ENCODE results near the gene PDE1C.

Gene PDE1C

DNA sequence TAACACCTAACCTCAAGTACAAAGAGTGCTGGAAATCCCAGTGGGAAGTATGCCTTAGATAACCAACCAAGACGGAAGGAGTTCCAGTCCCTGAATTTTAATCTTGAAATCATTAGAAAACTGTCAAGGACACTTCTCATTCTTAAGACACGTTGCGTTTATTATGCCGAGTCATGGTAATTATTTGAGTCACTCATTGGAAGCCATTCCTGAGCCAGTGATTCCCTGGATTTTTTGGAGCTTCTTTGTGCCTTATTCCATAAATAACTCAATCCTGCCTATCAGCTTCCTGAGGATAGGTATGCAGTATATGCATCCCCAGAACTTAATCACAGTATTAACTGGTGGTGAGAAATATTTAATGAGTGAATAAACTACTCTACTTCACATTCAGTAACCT, 305.7 kb downstream of the PDE1C start:
- no CpG with 5 or more reads among the region's 4 CpGs for WGBS (ENCODE audit: extremely low coverage, insufficient coverage, insufficient read length)

DNA sequence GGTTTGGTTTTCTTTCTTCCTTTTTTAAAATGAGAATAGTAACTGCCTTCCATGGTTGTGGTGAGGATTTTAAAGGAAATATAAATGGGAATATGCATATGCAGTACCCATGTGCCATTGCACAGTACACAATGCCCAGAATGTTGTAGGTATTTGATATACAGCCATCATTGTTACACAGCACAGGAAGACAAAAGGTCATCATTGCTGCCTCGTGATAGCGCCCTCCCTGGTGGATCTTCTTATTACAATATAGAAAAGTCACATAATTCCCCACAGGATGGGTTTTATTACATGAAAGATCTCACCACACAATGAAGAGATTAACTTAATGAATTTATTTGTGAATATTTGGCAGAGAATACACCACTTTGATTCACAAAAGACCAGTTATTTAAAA, 306.7 kb downstream of the PDE1C start:
- no peak overlapping the region for H3K4ac ChIP-seq (ENCODE audit: low read depth, low read length)
- H3K14ac ChIP-seq (ENCODE audit: low read length), result no peak overlapping the region
- H4K12ac ChIP-seq (ENCODE audit: low read depth, low read length), result no peak overlapping the region
- DNase-seq, result no peak
- H4K8ac ChIP-seq (ENCODE audit: low read depth, low read length), result no peak overlapping the region
- no CpG with 5 or more reads among the region's 2 CpGs for WGBS (ENCODE audit: extremely low coverage, insufficient coverage, insufficient read length)
- no peaks in the 10 kb centered on the region for H3K4me1 ChIP-seq (ENCODE audit: control insufficient read depth in 1 of 2, insufficient read depth in 2 of 2, low read length in 2 of 2)
- H2BK5ac ChIP-seq (ENCODE audit: low read depth, low read length, poor library complexity), result no peak overlapping the region
- H2BK120ac ChIP-seq (ENCODE audit: insufficient read depth, low read length, poor library complexity), result no peak overlapping the region
- no peaks in the 10 kb centered on the region for H3K9me3 ChIP-seq (ENCODE audit: insufficient read depth, low read depth, low read length)
- H3K79me1 ChIP-seq (ENCODE audit: low read length), result no peaks in the 10 kb centered on the region
- H3K27ac ChIP-seq (ENCODE audit: low read depth, low read length), result no peak overlapping the region
- no peak overlapping the region for H3K4me2 ChIP-seq (ENCODE audit: low read length)
- no peak overlapping the region for H3K23ac ChIP-seq (ENCODE audit: low read length)
- no peak overlapping the region for H4K91ac ChIP-seq (ENCODE audit: low read depth, low read length)
- no peak overlapping the region for H3K4me3 ChIP-seq (ENCODE audit: low read depth, low read length)
- H3K36me3 ChIP-seq (ENCODE audit: control insufficient read depth in 1 of 2, insufficient read depth in 2 of 2, low read length in 2 of 2), result no peaks in the 10 kb centered on the region
- no peaks in the 10 kb centered on the region for H3K27me3 ChIP-seq (ENCODE audit: insufficient read depth, low read length)
- H3K9ac ChIP-seq (ENCODE audit: low read length), result no peak overlapping the region
- no peak overlapping the region for H2AK5ac ChIP-seq (ENCODE audit: low read length)
- H2BK12ac ChIP-seq (ENCODE audit: low read length), result no peak overlapping the region
- H3K79me2 ChIP-seq (ENCODE audit: control insufficient read depth, insufficient read depth, low read length, poor library complexity), result no peaks in the 10 kb centered on the region
- H2AFZ ChIP-seq (ENCODE audit: insufficient read depth, low read length, poor library complexity), result no peak overlapping the region
- H3K18ac ChIP-seq (ENCODE audit: low read length), result no peak overlapping the region

More for the DNA sequence above, 305.7 kb downstream of the PDE1C start:
- Histone ChIP-seq H3K27me3 (ENCODE audit: insufficient read depth, low read length) (no peaks in the 10 kb centered on the region), H3K79me2 (ENCODE audit: control insufficient read depth, insufficient read depth, low read length, poor library complexity) (no peaks in the 10 kb centered on the region), H3K14ac (ENCODE audit: low read length) (no peak overlapping the region), H3K9ac (ENCODE audit: low read length) (no peak overlapping the region), H2BK5ac (ENCODE audit: low read depth, low read length, poor library complexity) (no peak overlapping the region), H3K4me3 (ENCODE audit: low read depth, low read length) (no peak overlapping the region), H4K12ac (ENCODE audit: low read depth, low read length) (no peak overlapping the region), H3K23ac (ENCODE audit: low read length) (no peak overlapping the region), H3K4ac (ENCODE audit: low read depth, low read length) (no peak overlapping the region), H2BK12ac (ENCODE audit: low read length) (no peak overlapping the region), H2AFZ (ENCODE audit: insufficient read depth, low read length, poor library complexity) (no peak overlapping the region), H3K27ac (ENCODE audit: low read depth, low read length) (no peak overlapping the region), H3K36me3 (ENCODE audit: control insufficient read depth in 1 of 2, insufficient read depth in 2 of 2, low read length in 2 of 2) (no peaks in the 10 kb centered on the region), H2BK120ac (ENCODE audit: insufficient read depth, low read length, poor library complexity) (no peak overlapping the region), H2AK5ac (ENCODE audit: low read length) (no peak overlapping the region), H4K8ac (ENCODE audit: low read depth, low read length) (no peak overlapping the region), H3K79me1 (ENCODE audit: low read length) (no peaks in the 10 kb centered on the region), H3K4me2 (ENCODE audit: low read length) (no peak overlapping the region), H3K18ac (ENCODE audit: low read length) (no peak overlapping the region), H3K4me1 (ENCODE audit: control insufficient read depth in 1 of 2, insufficient read depth in 2 of 2, low read length in 2 of 2) (no peaks in the 10 kb centered on the region), H3K9me3 (ENCODE audit: insufficient read depth, low read depth, low read length) (no peaks in the 10 kb centered on the region), H4K91ac (ENCODE audit: low read depth, low read length) (no peak overlapping the region)
- no peak for DNase-seq

DNA sequence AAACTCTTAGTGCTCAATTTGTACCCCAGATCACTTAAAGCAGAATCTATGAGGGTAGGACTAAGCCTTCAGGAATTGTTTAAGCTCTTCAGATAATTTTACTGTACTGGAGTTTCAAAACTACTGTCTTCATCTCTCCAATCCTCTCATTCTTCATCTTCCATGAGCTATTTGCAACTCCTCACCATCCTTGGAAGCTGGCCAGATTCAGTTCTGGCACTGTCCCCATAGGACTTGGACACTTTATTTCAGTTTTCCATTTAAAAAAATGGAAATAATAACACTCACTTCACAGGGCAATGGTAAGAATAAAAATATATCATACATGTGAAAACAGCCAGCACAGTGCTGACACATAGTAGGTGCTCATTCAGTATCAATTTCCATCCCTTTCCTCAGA, 308.6 kb downstream of the PDE1C start:
- Histone ChIP-seq H4K8ac (ENCODE audit: low read depth, low read length) (no peak overlapping the region), H3K79me2 (ENCODE audit: control insufficient read depth, insufficient read depth, low read length, poor library complexity) (no peaks in the 10 kb centered on the region), H3K4me1 (ENCODE audit: control insufficient read depth in 1 of 2, insufficient read depth in 2 of 2, low read length in 2 of 2) (no peaks in the 10 kb centered on the region), H2BK12ac (ENCODE audit: low read length) (no peak overlapping the region), H4K12ac (ENCODE audit: low read depth, low read length) (no peak overlapping the region), H3K23ac (ENCODE audit: low read length) (no peak overlapping the region), H3K18ac (ENCODE audit: low read length) (no peak overlapping the region), H3K9me3 (ENCODE audit: insufficient read depth, low read depth, low read length) (no peaks in the 10 kb centered on the region), H3K14ac (ENCODE audit: low read length) (no peak overlapping the region), H3K4me2 (ENCODE audit: low read length) (no peak overlapping the region), H2AK5ac (ENCODE audit: low read length) (no peak overlapping the region), H2AFZ (ENCODE audit: insufficient read depth, low read length, poor library complexity) (no peak overlapping the region), H2BK120ac (ENCODE audit: insufficient read depth, low read length, poor library complexity) (no peak overlapping the region), H3K4ac (ENCODE audit: low read depth, low read length) (no peak overlapping the region), H3K27ac (ENCODE audit: low read depth, low read length) (no peak overlapping the region), H3K9ac (ENCODE audit: low read length) (no peak overlapping the region), H3K36me3 (ENCODE audit: control insufficient read depth in 1 of 2, insufficient read depth in 2 of 2, low read length in 2 of 2) (no peaks in the 10 kb centered on the region), H3K27me3 (ENCODE audit: insufficient read depth, low read length) (no peaks in the 10 kb centered on the region), H3K4me3 (ENCODE audit: low read depth, low read length) (no peak overlapping the region), H2BK5ac (ENCODE audit: low read depth, low read length, poor library complexity) (no peak overlapping the region), H3K79me1 (ENCODE audit: low read length) (no peaks in the 10 kb centered on the region), H4K91ac (ENCODE audit: low read depth, low read length) (no peak overlapping the region)
- DNase-seq, result no peak

DNA sequence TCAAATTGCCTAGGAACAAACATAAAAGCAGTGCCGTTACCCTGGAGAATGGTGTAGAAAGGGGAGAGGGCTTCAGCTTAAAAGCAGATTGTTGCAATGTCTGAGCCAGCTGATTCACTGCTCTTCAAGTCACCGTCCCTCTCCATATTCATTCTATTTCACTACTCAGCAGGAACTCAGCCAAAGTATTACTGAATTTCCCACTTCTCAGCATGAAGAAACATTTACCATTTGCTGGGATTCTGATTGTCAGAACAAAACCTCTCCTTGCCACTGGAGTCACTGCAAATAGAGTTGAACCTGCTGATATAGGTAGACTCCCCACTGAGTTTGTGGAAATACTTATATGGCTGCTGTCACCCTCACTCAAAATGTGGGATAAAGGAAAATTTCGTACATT, 311.5 kb downstream of the PDE1C start:
- no peak overlapping the region for H3K23ac ChIP-seq (ENCODE audit: low read length)
- no peak overlapping the region for H2AK5ac ChIP-seq (ENCODE audit: low read length)
- H2AFZ ChIP-seq (ENCODE audit: insufficient read depth, low read length, poor library complexity), result no peak overlapping the region
- H2BK12ac ChIP-seq (ENCODE audit: low read length), result no peak overlapping the region
- H3K9me3 ChIP-seq (ENCODE audit: insufficient read depth, low read depth, low read length), result no peaks in the 10 kb centered on the region
- no peak overlapping the region for H4K91ac ChIP-seq (ENCODE audit: low read depth, low read length)
- H3K79me2 ChIP-seq (ENCODE audit: control insufficient read depth, insufficient read depth, low read length, poor library complexity), result no peaks in the 10 kb centered on the region
- no peaks in the 10 kb centered on the region for H3K36me3 ChIP-seq (ENCODE audit: control insufficient read depth in 1 of 2, insufficient read depth in 2 of 2, low read length in 2 of 2)
- no peaks in the 10 kb centered on the region for H3K27me3 ChIP-seq (ENCODE audit: insufficient read depth, low read length)
- H2BK5ac ChIP-seq (ENCODE audit: low read depth, low read length, poor library complexity), result no peak overlapping the region
- no peak overlapping the region for H3K9ac ChIP-seq (ENCODE audit: low read length)
- H3K27ac ChIP-seq (ENCODE audit: low read depth, low read length), result no peak overlapping the region
- no peaks in the 10 kb centered on the region for H3K79me1 ChIP-seq (ENCODE audit: low read length)
- H3K18ac ChIP-seq (ENCODE audit: low read length), result no peak overlapping the region
- H3K4me1 ChIP-seq (ENCODE audit: control insufficient read depth in 1 of 2, insufficient read depth in 2 of 2, low read length in 2 of 2), result no peaks in the 10 kb centered on the region
- no peak for DNase-seq
- no peak overlapping the region for H3K4me3 ChIP-seq (ENCODE audit: low read depth, low read length)
- H3K4me2 ChIP-seq (ENCODE audit: low read length), result no peak overlapping the region
- no peak overlapping the region for H3K14ac ChIP-seq (ENCODE audit: low read length)
- H2BK120ac ChIP-seq (ENCODE audit: insufficient read depth, low read length, poor library complexity), result no peak overlapping the region
- H3K4ac ChIP-seq (ENCODE audit: low read depth, low read length), result no peak overlapping the region
- no peak overlapping the region for H4K8ac ChIP-seq (ENCODE audit: low read depth, low read length)
- no CpG with 5 or more reads among the region's 3 CpGs for WGBS (ENCODE audit: extremely low coverage, insufficient coverage, insufficient read length)
- H4K12ac ChIP-seq (ENCODE audit: low read depth, low read length), result no peak overlapping the region

DNA sequence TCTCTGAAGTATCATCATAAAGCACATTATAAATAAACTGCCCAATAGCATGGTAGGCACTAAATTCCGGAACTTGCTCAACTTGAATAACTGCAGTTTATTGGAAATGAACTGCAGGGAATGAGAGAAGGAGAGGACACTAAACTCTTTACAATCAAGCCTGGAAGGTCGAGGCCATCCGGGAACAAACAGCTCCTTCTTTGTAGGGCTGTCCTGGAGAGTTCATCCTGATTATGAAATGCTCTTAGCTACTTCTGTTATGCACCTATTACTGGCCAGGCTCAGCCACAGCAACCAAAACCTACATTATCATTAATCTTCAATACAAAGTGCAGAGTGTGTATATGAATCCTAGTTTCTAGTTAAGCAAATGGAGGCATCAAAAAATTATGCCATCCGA, 318.5 kb downstream of the PDE1C start:
- Histone ChIP-seq H3K4ac (ENCODE audit: low read depth, low read length) (no peak overlapping the region), H2BK5ac (ENCODE audit: low read depth, low read length, poor library complexity) (no peak overlapping the region), H2AFZ (ENCODE audit: insufficient read depth, low read length, poor library complexity) (no peak overlapping the region), H3K27me3 (ENCODE audit: insufficient read depth, low read length) (no peaks in the 10 kb centered on the region), H3K14ac (ENCODE audit: low read length) (no peak overlapping the region), H4K12ac (ENCODE audit: low read depth, low read length) (no peak overlapping the region), H3K79me2 (ENCODE audit: control insufficient read depth, insufficient read depth, low read length, poor library complexity) (no peaks in the 10 kb centered on the region), H3K36me3 (ENCODE audit: control insufficient read depth in 1 of 2, insufficient read depth in 2 of 2, low read length in 2 of 2) (no peaks in the 10 kb centered on the region), H3K79me1 (ENCODE audit: low read length) (no peaks in the 10 kb centered on the region), H3K9ac (ENCODE audit: low read length) (no peak overlapping the region), H3K23ac (ENCODE audit: low read length) (no peak overlapping the region), H4K91ac (ENCODE audit: low read depth, low read length) (no peak overlapping the region), H2AK5ac (ENCODE audit: low read length) (no peak overlapping the region), H2BK12ac (ENCODE audit: low read length) (no peak overlapping the region), H3K27ac (ENCODE audit: low read depth, low read length) (no peak overlapping the region), H4K8ac (ENCODE audit: low read depth, low read length) (no peak overlapping the region), H3K18ac (ENCODE audit: low read length) (no peak overlapping the region), H3K9me3 (ENCODE audit: insufficient read depth, low read depth, low read length) (no peaks in the 10 kb centered on the region), H2BK120ac (ENCODE audit: insufficient read depth, low read length, poor library complexity) (no peak overlapping the region), H3K4me3 (ENCODE audit: low read depth, low read length) (no peak overlapping the region), H3K4me2 (ENCODE audit: low read length) (no peak overlapping the region), H3K4me1 (ENCODE audit: control insufficient read depth in 1 of 2, insufficient read depth in 2 of 2, low read length in 2 of 2) (no peaks in the 10 kb centered on the region)
- WGBS (ENCODE audit: extremely low coverage, insufficient coverage, insufficient read length), result no CpG with 5 or more reads among the region's 4 CpGs
- DNase-seq, result no peak
